MM.1S (cell line): ENCODE data around the gene TM7SF3.

ENCODE experiments used
- DNase-seq: peaks from one replicate; pipeline ENCODE4 v3.0.0-alpha.2; 2015
- H2AFZ ChIP-seq: fragments of 300-600 bp; sonication (generic); 2 replicates; pipeline ENCODE4 v1.6.0; 2016; ENCODE audit warnings: antibody characterized with exemption, low read length
- H3F3A ChIP-seq: fragments of 300-600 bp; sonication (generic); 2 replicates; pipeline ENCODE4 v1.6.1; 2016; ENCODE audit warnings: mild to moderate bottlenecking, antibody characterized with exemption, low read length, moderate library complexity, mixed read lengths; ENCODE audit not compliant: insufficient read depth
- H3K27ac ChIP-seq: fragments of 300-600 bp; sonication (generic); 2 replicates; pipeline ENCODE4 v1.5.1; 2016; ENCODE audit warnings: mild to moderate bottlenecking, low read length
- H3K27me3 ChIP-seq: fragments of 300-600 bp; sonication (generic); replicated peaks from 2 replicates; pipeline ENCODE4 v1.6.0; 2016; ENCODE audit warnings: low read length; ENCODE audit not compliant: insufficient read depth
- H3K36me3 ChIP-seq: fragments of 300-600 bp; sonication (generic); replicated peaks from 2 replicates; pipeline ENCODE4 v1.6.1; 2016; ENCODE audit warnings: mild to moderate bottlenecking, low read length, mixed read lengths; ENCODE audit not compliant: insufficient read depth
- H3K4me1 ChIP-seq: fragments of 300-600 bp; sonication (generic); 2 replicates; pipeline ENCODE4 v1.6.1; 2016; ENCODE audit warnings: low read length, mixed read lengths
- H3K4me2 ChIP-seq: fragments of 300-600 bp; sonication (generic); 2 replicates; pipeline ENCODE4 v1.6.0; 2016; ENCODE audit warnings: low read depth, low read length
- H3K4me3 ChIP-seq: fragments of 300-600 bp; sonication (generic); 2 replicates; pipeline ENCODE4 v1.5.1; 2016; ENCODE audit warnings: low read length, mixed read lengths
- H3K79me2 ChIP-seq: fragments of 300-600 bp; sonication (generic); 2 replicates; pipeline ENCODE4 v1.6.1; 2016; ENCODE audit warnings: mixed run types, low read length, mixed read lengths
- H3K9ac ChIP-seq: fragments of 300-600 bp; sonication (generic); 2 replicates; pipeline ENCODE4 v1.6.1; 2016; ENCODE audit warnings: low read length, mixed read lengths
- H3K9me2 ChIP-seq: fragments of 300-600 bp; sonication (generic); replicated peaks from 2 replicates; pipeline ENCODE4 v1.6.1; 2016; ENCODE audit warnings: mild to moderate bottlenecking, low read length, mixed read lengths; ENCODE audit not compliant: insufficient read depth
- H3K9me3 ChIP-seq: fragments of 300-600 bp; sonication (generic); replicated peaks from 2 replicates; pipeline ENCODE4 v1.6.1; 2016; ENCODE audit warnings: mild to moderate bottlenecking, low read length, mixed read lengths; ENCODE audit not compliant: insufficient read depth
- H4K20me1 ChIP-seq: fragments of 300-600 bp; sonication (generic); 2 replicates; pipeline ENCODE4 v1.6.1; 2016; ENCODE audit warnings: mild to moderate bottlenecking, low read length, moderate library complexity, mixed read lengths; ENCODE audit not compliant: insufficient read depth
- EZH2 ChIP-seq: fragments of 300-600 bp; sonication (generic); optimal IDR thresholded peaks from 2 replicates; pipeline ENCODE3; 2017; ENCODE audit warnings: low read depth, mild to moderate bottlenecking, antibody characterized with exemption, low read length, mixed read lengths
- EZH2phosphoT487 ChIP-seq: fragments of 300-600 bp; sonication (generic); IDR thresholded peaks from 2 replicates; pipeline ENCODE4 v1.6.1; 2018; ENCODE audit warnings: antibody characterized with exemption, low read length
- TF ChIP-seq, protein P1 (sequence below): fragments of 300-600 bp; sonication (generic); IDR thresholded peaks from 2 replicates; pipeline ENCODE4 v1.5.1; 2016; ENCODE audit warnings: antibody characterized with exemption, low read length, mixed read lengths

Gene TM7SF3

DNA sequence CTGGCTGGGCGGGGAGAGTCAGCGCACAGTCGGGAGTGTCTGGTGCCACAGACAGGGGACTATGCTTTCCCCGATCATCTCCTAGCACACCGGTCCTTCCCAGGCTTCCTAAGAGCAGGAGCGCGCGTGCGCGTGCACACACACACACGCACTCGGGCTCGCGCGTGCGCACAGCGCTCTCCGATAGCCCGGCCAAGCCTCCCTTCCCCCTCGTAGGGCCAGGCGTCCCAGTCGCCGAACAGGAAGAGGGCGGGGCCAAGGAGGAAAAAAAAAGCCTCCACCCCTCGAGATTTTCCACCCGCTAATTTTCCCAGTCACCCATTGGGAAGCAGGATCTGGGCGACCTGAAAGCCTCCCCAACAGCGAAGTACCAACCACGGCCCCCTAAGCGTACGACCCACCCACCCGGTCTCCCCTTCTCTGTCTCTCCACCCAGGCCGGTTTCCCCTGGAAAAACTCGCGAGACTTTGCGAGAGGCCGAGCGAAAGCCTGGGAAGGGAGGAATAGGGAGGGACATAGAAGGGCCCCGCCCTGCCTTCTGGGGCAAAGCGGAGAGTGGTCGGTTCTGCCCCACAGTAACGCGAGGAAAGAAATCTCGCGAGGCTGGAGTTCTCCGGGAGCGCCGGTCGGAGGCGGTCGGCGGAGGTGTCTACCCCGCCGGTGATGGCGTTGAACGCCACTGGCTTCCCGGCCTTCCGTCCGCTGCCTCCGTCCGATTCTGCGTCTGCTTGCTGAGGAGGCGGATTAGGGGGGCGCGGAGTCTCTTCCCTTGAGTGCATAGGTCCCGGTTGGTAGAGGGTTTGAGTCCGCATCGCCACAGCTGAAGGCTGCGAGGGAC lies 76.1 kb downstream of the TM7SF3 start, which contains the start of the genes FGFR1OP2 and INTS13:
Gene FGFR1OP2, plus strand, starts transcription at position 608 of the 838 bp plus-strand sequence. CDS start 15,689 bp downstream, outside the sequence.
Gene INTS13, minus strand, starts transcription at position 119 of the 838 bp plus-strand sequence. CDS start 1,178 bp downstream, outside the sequence.
- Histone ChIP-seq H2AFZ (peak within 1 kb of the TSS; percentile 64), H3K36me3 (peaks cover 6% of the 10 kb centered on the region; the same call in 1 of the 2 replicates), H3K27me3 (no peaks in the 10 kb centered on the region), H3K4me3 (peak within 1 kb of the TSS; percentile 93), H3K27ac (peak within 1 kb of the TSS; percentile 85), H3K9me2 (no peaks in the 10 kb centered on the region), H3K4me2 (peak within 1 kb of the TSS; percentile 92), H3K4me1 (peaks cover 36% of the 10 kb centered on the region), H3K9ac (peak within 1 kb of the TSS; percentile 96), H3K9me3 (no peaks in the 10 kb centered on the region), H4K20me1 (no peaks in the 10 kb centered on the region), H3K79me2 (peaks cover 99% of the 10 kb centered on the region), H3F3A (peaks cover 48% of the 10 kb centered on the region)
- TF ChIP-seq EZH2phosphoT487, result no peak
- peak; percentile 97 for DNase-seq

DNA sequence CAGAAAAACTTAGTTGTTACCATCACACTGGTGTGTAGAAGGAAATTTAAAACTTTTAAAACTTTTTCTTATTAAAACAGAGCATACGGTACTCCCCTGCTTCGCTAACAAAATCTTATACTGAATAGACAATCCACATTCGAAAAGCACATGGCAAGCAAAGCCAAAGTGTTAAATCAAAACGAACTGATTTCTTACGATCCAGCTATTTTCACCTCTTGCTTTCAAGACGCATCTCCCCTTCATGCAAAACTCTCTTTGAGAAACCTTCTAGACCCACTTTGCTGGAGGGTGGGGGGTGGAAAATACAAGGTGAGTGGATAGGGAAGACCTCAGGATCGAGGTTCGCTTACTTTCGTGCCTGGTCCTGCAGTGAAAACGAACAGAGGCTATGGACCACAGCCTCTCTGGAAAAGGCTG lies 76.7 kb downstream of the TM7SF3 start:
- Histone ChIP-seq H3K79me2 (peaks cover 99% of the 10 kb centered on the region), H3K4me2 (peak overlapping the region; percentile 92), H3F3A (peaks cover 48% of the 10 kb centered on the region), H3K9ac (peak overlapping the region; percentile 96), H3K4me1 (peaks cover 35% of the 10 kb centered on the region), H3K9me3 (no peaks in the 10 kb centered on the region), H3K9me2 (no peaks in the 10 kb centered on the region), H3K4me3 (peak overlapping the region; percentile 93), H3K27ac (peak overlapping the region; percentile 85), H2AFZ (peak overlapping the region; percentile 64), H4K20me1 (no peaks in the 10 kb centered on the region), H3K27me3 (no peaks in the 10 kb centered on the region), H3K36me3 (peaks cover 6% of the 10 kb centered on the region; the same call in 1 of the 2 replicates)
- TF ChIP-seq, protein P1, sequence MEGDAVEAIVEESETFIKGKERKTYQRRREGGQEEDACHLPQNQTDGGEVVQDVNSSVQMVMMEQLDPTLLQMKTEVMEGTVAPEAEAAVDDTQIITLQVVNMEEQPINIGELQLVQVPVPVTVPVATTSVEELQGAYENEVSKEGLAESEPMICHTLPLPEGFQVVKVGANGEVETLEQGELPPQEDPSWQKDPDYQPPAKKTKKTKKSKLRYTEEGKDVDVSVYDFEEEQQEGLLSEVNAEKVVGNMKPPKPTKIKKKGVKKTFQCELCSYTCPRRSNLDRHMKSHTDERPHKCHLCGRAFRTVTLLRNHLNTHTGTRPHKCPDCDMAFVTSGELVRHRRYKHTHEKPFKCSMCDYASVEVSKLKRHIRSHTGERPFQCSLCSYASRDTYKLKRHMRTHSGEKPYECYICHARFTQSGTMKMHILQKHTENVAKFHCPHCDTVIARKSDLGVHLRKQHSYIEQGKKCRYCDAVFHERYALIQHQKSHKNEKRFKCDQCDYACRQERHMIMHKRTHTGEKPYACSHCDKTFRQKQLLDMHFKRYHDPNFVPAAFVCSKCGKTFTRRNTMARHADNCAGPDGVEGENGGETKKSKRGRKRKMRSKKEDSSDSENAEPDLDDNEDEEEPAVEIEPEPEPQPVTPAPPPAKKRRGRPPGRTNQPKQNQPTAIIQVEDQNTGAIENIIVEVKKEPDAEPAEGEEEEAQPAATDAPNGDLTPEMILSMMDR, result no peak
- TF ChIP-seq EZH2, result no peak
- DNase-seq, result peak; percentile 40

- Histone ChIP-seq H3K4me1 (peaks cover 31% of the 10 kb centered on the region), H3K27ac (peak overlapping the region; percentile 85; the same call in 1 of the 2 replicates)
- peak; percentile 28 for DNase-seq
These were observed 77.4 kb downstream of the TM7SF3 start for GRCh38 chr12:26936559-26937442.

More at GRCh38 chr12:26936559-26937442, 77.4 kb downstream of the TM7SF3 start:
- H3K9ac ChIP-seq, result peak overlapping the region; percentile 96
- TF ChIP-seq EZH2 (no peak), EZH2phosphoT487 (no peak)
- TF ChIP-seq, protein P1, result no peak
- H2AFZ ChIP-seq, result no peak overlapping the region
- H3K9me3 ChIP-seq, result no peaks in the 10 kb centered on the region
- H3K4me3 ChIP-seq, result peak overlapping the region; percentile 93
- H3F3A ChIP-seq, result peaks cover 48% of the 10 kb centered on the region
- H3K36me3 ChIP-seq, result peaks cover 6% of the 10 kb centered on the region; the same call in 1 of the 2 replicates
- H3K27me3 ChIP-seq, result no peaks in the 10 kb centered on the region
- H3K9me2 ChIP-seq, result no peaks in the 10 kb centered on the region
- peaks cover 99% of the 10 kb centered on the region for H3K79me2 ChIP-seq
- H3K4me2 ChIP-seq, result peak overlapping the region; percentile 92
- no peaks in the 10 kb centered on the region for H4K20me1 ChIP-seq
